Stimulated activated CD4-positive, alpha-beta T cell treated with anti-CD3 and anti-CD28 coated beads, Interleukin-4, amount 100 ng/mL, for 4 hours (primary cell): Measurements from ENCODE around the gene COL25A1.

Experiments used
- DNase-seq, 2 experiments: peaks; one replicate each; pipeline ENCODE4 v3.0.0-alpha.2; 2020

The COL25A1 gene

GRCh38 chr4:109291707-109292238 is 10.7 kb downstream of the COL25A1 start:
- DNase-seq = no peak

- DNase-seq = no peak
These were observed 11.5 kb downstream of the COL25A1 start for GRCh38 chr4:109290918-109291317.

GRCh38 chr4:109278594-109279031 is 23.8 kb downstream of the COL25A1 start:
- no peak for DNase-seq

- no peak for DNase-seq
These were observed 25.9 kb downstream of the COL25A1 start for GRCh38 chr4:109276482-109277095.

GRCh38 chr4:109275066-109275745 is 27.3 kb downstream of the COL25A1 start:
- DNase-seq = no peak

- no peak for DNase-seq
These were observed 35.6 kb downstream of the COL25A1 start for GRCh38 chr4:109266891-109267290.

GRCh38 chr4:109266236-109266635 is 36.2 kb downstream of the COL25A1 start:
- no peak for DNase-seq

- DNase-seq = no peak
These were observed 38.7 kb downstream of the COL25A1 start for GRCh38 chr4:109263721-109264120.

- DNase-seq = no peak
These were observed 45.6 kb downstream of the COL25A1 start for GRCh38 chr4:109256818-109257217.

GRCh38 chr4:109254845-109255244 is 47.6 kb downstream of the COL25A1 start:
- DNase-seq = no peak

- no peak for DNase-seq
These were observed 51.1 kb downstream of the COL25A1 start for GRCh38 chr4:109251396-109251795.

- DNase-seq = no peak
These were observed 54.0 kb downstream of the COL25A1 start for GRCh38 chr4:109248322-109248900.

- no peak for DNase-seq
These were observed 58.6 kb downstream of the COL25A1 start for GRCh38 chr4:109243871-109244270.

GRCh38 chr4:109238746-109239145 is 63.7 kb downstream of the COL25A1 start:
- no peak for DNase-seq

GRCh38 chr4:109235683-109236082 is 66.8 kb downstream of the COL25A1 start:
- DNase-seq = no peak

- DNase-seq = no peak
These were observed 67.9 kb downstream of the COL25A1 start for GRCh38 chr4:109234596-109234995.

GRCh38 chr4:109233570-109233969 is 68.9 kb downstream of the COL25A1 start:
- no peak for DNase-seq

- no peak for DNase-seq
These were observed 69.8 kb downstream of the COL25A1 start for GRCh38 chr4:109232681-109233080.

- DNase-seq = no peak
These were observed 71.1 kb downstream of the COL25A1 start for GRCh38 chr4:109231331-109231730.

GRCh38 chr4:109229028-109229427 is 73.4 kb downstream of the COL25A1 start:
- no peak for DNase-seq

GRCh38 chr4:109218288-109218687 is 84.2 kb downstream of the COL25A1 start:
- no peak for DNase-seq

- DNase-seq = no peak
These were observed 86.3 kb downstream of the COL25A1 start for GRCh38 chr4:109216085-109216696.

GRCh38 chr4:109215506-109215905 is 87.0 kb downstream of the COL25A1 start:
- no peak for DNase-seq
